KG1 (cell line): ENCODE results near the gene PAX1.

Experiments
- DNase-seq: peaks from one replicate; lab custom pipeline; 2025; lab: John Stamatoyannopoulos, UW

The PAX1 gene

DNA sequence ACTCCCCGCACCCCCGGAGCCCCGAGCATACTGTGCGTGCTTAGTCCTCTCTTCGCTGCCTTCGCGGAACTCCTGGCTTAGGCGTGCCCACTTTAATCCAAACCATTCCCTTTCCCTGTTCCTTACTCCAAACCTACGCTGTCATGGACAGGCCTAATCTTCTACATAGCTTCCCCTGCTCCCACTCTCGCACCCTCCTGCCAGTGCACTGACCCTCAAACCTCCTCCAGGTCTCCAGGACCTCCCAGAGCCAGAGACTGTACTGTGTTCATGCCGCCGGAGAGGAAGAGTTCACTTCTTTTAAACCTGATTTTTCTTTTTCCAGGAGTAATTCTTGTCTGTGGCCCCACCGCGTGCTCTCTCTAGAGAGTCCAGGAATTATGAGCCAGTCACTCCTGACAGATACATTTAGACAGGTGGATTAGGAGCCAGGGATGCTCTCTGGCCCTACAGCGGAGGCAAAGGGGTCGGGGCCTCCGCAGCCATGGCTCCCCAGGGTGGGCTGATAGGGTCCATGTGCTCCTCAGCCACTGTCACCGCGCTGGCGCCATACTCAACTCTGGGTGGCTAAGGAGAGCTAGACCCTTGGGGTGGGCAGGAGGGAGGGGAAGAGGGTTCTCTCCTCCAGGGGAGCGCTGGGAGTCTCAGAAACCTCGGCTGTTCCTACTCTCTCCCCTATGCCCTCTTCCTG lies 1.6 kb upstream of the PAX1 start:
- DNase-seq, result no peak

DNA sequence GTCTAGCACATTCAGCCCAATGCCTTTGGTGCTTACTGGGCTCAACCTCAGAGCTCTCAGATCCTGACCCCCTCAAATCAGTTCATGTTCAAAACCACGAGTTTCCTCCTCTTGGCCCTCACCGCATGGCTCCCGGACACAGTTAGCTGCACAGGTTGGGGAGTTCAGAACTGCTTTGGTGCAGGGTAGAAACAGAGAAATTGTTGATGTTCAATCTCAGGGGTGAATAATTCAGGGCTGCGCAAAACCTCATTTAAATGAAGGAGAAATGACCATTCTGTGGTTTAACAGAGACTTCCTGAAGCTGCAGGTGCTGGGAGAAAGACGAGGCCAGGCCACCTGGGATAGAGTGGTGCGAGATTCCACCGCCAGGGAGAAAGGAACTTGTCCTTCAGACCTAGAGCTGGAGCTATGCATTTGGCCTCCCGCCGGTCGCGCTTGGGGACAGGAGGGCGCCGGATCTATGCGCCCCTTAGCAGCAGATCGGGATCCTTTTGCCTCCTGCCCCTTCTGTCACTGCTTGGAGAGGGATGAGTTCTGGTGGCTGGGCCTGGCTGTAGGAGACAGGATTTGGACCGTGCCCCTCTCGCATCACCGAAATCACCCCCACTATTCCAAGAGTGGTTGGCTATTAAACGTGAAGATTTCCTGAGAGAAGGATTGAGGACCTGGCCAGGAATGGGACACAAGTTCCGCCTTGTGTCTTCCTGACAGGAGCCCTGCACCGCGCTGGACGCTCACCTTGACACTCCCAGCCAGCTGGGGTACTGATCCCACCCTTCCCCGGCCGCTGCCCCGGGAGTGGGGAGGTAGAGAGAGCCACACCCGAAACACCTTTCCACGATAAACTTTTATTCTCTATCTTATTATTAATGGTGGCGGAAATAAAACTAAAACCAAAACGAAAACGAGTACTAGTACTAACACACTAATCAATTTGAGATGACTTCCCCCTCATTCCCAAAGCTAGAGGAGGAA lies 767 bp upstream of the PAX1 start:
- no peak for DNase-seq

DNA sequence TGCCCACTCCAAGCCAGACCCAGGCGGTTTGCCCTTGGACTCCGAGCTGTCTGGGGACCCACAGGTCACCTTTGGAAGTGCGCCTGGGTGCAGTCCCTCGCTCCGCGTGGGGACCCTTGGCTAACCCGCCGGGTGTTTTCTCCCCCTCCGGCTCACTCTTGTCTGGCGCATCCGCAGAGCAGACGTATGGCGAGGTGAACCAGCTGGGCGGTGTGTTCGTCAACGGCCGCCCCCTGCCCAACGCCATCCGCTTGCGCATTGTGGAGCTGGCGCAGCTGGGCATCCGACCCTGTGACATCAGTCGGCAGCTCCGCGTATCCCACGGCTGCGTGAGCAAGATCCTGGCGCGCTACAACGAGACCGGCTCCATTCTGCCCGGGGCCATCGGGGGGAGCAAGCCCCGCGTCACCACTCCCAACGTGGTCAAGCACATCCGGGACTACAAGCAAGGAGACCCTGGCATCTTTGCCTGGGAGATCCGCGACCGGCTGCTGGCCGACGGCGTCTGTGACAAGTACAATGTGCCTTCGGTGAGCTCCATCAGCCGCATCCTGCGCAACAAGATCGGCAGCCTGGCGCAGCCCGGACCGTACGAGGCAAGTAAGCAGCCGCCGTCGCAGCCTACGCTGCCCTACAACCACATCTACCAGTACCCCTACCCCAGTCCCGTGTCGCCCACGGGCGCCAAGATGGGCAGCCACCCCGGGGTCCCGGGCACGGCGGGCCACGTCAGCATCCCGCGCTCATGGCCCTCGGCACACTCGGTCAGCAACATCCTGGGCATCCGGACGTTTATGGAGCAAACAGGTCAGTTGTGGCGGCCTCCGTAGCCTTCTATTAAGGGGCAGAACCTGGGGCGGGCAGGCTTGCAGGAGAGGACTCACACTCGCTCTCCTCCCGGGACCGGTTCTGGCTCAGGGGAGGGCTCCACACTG lies 1.1 kb downstream of the PAX1 start:
- DNase-seq, result no peak

GRCh38 chr20:21707267-21707666 lies 1.8 kb downstream of the PAX1 start:
- no peak for DNase-seq

DNA sequence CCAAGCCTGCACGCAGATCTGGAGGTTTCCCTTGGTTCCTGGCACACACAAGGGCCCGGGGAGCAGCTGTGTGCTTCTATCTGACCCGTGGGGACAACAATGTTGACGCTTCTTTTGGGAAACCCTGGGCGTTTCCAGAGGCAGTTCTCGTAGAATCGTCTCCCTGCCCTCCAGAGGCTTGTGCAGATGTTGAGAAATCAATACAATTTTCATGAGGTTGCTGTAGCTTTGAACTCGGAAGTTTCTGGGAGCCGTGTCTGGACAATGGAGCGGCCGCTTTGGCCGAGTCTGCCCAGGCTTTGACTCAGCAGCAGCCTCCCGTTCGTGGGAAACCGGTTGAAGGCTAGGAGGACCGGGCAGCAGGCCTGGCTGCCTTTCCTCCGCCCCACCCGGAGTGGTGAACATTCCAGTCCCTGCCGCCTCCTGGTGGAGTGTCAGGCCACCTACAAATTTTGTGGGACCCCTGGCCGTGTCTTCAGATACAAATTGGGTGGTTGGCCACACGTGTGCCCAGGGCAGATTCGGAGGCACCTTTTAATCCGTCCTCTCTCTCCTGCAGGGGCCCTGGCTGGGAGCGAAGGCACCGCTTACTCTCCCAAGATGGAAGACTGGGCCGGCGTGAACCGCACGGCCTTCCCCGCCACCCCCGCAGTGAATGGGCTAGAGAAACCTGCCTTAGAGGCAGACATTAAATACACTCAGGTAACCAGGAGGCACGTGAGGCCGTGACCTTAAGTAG lies 2.7 kb downstream of the PAX1 start:
- DNase-seq, result no peak

DNA sequence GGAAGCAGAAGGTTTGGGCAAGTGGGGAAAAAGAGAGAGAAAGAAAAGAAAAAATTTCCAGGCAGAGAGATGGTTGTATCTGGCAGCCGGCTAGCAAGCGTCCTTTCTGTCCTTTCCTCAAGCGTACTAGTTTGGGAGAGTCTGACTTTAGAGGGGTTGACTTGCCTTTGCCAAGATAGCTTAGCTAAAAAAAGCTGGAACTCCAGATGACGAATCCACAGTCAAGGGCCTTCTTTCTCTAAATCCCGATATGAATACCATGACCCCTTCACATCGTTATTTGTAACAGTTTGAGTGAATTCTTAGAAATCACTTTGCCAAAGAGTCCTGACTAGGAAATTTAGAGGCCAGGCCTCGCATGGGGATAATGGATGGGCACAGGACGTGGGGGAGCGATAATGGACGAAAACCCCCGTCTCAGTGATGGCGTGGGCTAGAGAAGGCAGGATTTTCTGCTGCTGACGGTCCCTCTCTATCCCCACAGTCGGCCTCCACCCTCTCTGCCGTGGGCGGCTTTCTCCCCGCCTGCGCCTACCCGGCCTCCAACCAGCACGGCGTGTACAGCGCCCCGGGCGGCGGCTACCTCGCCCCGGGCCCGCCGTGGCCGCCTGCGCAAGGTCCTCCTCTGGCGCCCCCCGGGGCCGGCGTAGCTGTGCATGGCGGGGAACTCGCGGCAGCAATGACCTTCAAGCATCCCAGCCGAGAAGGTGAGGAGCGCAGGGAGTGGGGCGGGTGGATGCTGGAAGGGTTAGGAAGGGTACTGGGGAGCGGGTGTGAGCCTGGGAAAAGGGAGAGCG lies 3.5 kb downstream of the PAX1 start:
- DNase-seq, result no peak

DNA sequence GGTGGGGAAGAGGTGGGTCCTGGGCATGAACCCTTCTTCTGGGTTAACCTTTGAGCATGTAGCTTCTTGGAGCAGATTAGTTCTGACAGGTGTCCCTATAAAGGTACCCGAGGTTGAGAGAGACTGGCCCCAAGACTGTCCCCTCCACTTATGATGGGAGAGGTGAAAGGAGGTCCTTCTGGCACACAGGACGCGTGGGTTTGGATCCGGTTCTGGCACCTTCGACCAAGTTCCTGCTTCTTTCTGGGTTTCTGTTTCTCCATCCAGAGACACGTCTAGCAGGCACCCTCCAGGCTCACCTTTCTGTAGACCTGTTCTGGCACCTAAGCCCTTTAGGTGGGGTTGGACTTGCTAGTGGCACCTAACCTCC lies 4.1 kb downstream of the PAX1 start:
- no peak for DNase-seq

- no peak for DNase-seq
Measured at GRCh38 chr20:21710341-21710740, 4.9 kb downstream of the PAX1 start.

DNA sequence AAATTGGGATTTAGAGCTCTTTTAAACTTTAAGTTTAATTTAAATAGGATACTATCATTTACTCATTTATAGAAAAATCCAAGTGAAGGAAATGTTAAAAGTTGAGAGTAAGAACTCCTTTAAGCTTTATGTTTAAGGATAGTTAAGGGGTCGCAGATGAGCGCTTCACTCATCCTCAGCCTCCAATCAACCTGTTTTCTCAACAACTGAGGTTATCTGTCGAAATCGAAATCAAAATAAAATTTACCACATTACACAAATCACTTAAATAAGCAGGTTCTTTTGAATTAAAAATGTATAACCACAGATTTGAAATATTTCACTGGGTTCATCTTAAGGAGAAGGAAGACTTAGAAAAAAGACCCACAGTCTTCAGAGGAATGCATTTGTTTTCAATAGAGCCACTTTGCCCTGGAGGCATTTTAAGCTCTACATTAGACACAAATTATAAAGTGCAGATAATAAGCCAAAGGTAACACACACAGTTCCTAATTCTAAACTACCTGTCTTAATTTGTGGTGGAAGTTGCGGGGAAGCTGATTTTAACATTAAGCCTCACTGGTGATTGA lies 5.5 kb downstream of the PAX1 start:
- DNase-seq, result no peak

- DNase-seq, result no peak
Measured at GRCh38 chr20:21712443-21713059, 7.1 kb downstream of the PAX1 start.

DNA sequence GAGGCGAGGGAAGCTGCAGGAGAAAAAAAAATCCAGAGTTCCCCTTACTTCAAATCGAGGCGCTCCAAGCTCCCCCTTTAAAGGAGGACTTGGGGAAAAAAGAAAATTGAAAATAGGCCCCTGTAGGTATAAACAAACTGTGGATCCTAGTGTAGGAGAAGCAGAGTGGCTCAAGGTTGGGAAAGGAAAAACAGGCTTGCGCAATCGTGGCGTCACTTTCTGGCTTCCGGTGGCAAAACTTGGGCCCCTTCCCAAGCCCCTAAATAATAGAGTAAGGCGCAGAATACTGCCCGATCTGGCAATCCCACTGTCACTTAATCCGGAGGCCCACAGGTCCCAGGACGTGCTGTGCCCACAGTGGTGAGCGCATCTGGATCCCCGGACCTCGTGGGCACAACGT lies 8.0 kb downstream of the PAX1 start:
- no peak for DNase-seq

DNA sequence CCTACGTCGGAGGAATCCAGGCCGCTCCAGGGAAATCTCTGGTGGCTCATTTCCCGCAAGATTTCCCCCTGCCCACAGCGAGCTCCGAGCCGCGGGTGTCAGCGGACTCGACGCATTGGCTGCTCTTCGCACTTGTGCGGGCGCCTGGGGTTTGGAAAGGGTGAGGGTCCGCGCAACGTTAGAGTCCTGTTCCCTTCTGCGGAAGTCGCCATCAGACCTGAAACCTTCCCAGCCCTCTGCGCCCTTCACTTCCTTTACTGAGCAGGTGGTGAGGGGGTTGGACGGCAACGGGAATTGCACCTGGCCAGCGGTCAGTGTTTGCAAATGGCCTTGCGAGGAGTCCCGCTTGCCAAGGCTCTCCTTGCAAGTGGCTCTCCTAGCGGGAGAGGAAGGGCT lies 8.4 kb downstream of the PAX1 start:
- DNase-seq, result no peak

DNA sequence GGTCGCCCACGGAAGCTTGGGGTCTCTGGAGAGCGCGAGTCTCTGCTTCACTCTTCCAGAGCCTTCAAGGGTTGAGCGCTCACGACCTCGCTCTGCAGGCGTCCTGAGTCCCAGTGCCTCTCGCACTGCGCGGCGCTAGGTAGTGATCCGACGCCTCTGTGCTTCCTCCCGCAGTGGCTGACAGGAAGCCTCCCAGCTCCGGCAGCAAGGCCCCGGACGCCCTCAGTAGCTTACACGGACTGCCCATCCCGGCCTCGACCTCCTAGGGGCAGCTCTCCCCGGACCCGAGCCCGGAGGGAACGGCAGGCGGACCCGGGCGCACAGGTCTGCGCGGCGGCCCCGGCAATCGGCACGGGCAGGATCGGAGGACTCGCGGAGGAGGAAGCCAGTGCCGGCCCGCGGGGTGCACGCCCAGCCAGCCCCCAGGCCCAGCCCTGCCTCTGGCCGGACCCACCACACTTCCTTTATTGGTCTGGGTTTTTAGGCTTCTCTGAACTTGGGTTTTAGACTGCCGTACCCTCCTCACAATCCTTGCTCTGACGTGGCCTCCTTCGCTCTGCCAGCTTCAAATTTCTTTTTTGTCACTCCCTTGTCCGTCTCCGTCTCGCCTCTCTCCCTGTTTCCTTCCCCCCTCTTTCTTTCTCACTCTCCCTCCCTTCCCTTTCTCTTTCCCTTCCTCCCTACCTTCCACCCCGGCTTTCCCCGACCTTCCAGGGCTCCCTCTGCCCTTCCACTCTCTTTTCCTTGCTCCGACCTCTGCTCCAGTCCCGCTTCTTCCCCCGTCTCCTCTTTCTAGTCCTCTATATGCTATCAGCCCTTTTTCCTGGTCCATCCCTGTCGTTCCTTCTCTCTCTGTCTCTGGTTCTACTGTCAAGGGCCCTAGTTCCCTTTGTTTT lies 9.1 kb downstream of the PAX1 start:
- DNase-seq, result no peak

DNA sequence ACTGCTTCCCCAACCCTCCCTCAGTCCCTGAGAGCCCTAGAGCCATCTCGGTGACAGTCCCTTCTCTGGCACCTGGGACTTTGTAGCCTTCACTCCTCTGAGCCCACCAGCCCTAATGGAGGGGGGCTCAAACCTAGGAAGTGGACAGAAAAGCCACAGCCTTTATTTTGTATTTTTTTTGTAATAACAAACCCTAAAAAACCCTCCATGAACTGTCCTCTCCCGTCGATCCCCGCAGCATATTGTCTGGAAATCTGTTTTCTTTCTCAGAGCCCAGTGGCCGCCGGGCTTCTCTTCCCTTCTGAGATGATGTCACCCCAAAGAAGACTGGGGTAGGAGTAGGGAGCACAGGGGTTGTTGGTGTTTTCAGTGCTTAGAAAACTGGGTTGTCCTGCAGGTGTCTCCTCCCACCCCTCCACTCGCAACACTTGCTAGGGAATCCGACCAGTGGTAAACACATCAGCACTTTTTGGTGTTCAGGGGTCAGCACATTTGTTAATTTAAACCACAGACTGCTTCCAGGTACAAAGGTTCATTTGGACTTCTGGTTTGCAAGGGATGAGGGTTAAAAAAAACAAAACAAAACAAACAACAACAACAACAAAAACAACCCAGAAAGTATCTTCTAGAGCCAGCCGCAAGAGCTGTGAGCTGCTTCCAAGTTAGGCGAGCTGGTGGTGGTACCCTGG lies 9.9 kb downstream of the PAX1 start:
- DNase-seq, result no peak

DNA sequence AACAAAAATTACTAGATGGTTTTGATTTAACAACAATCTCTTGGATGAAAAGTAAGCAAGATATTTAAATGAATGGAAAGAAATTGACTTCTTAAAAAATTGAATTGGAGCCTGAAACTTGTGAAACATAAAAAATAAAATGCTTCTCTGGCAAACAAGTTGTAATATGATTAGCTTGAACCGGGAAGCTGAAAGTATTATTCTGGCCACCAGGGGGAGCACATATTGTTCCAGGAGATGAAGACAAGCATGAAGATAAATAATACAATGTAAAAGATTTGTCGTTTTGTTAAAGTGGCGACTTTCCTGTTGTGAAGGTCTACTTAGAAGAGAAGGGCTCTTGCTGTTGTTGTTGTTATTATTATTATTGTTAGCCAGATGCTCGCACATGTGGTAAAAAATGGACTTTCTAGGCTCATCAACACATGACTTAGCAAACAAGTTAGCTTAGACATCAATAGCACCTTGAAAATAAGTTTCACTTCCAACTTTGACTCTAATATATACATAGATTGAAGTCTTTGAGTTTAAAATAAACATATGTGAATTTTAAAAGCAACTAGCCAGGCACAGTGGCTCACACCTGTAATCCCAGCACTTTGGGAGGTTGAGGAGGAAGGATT lies 14.2 kb downstream of the PAX1 start:
- peak; percentile 22 for DNase-seq

DNA sequence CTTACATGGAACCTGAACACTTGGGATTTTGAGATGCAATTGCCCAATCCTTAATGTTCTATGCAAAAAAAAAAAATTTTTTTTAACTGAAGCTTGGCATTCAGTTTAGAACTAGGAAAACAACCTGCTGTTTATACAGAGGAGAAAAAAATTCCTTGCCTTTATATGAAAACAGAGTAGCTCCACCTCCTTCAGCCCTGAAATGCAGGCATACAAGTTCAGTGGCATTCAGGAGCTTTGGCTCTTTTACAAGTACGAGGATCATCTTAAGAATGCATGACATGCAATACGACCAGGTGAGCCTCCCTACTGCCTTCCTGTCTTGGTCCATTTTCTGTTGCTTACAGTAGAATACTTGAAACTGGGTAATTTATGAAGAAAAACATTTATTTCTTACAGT lies 20.4 kb downstream of the PAX1 start:
- DNase-seq, result no peak

- no peak for DNase-seq
Measured at GRCh38 chr20:21729316-21729715, 23.9 kb downstream of the PAX1 start.

DNA sequence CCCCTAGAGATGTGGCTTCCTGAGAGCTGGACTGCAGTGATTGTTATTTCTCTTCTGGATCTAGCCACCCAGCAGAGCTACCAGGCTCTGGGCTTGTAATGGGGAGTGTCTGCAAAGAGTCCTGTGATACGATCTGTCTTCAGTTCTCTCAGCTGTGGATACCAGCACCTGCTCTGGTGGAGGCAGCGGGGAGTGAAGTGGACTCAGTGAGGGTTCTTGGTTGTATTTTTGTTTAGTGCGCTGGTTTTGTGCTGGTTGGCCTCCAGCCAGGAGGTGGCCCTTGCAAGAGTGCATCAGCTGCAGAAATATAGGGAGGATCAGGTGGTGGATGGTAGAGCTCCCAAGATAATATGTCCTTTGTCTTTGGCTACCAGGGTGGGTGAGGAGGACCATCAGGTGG lies 33.7 kb downstream of the PAX1 start:
- DNase-seq, result no peak
